SK-N-SH (cell line): ENCODE measurements around the gene FRRS1L. TPM values are rescaled to one million over a fixed set of nuclear protein-coding genes. Genes with fewer than 3 reads are reported as not detected.

Experiments
- CTCF ChIA-PET: fragments of 300-600, 350-600 bp; formaldehyde crosslinking; extraction: SDS; loops from one replicate; lab custom pipeline; 2021; lab: Yijun Ruan, JAX
- POLR2A ChIA-PET: fragments of 350-600 bp; sonication (Branson Sonifier 250); formaldehyde crosslinking; extraction: SDS; loops from one replicate; lab custom pipeline; 2020; ENCODE audit warnings: antibody characterized with exemption, inconsistent platforms; lab: Yijun Ruan, JAX
- DNase-seq: peaks from one replicate; pipeline ENCODE4 v3.0.0; 2012
- H2AFZ ChIP-seq: fragments of 200-600 bp; sonication (generic); 2 replicates; pipeline ENCODE4 v1.8.1; 2016; ENCODE audit warnings: antibody characterized with exemption, mild to moderate bottlenecking, low read depth
- H3F3A ChIP-seq: fragments of 200-600 bp; sonication (generic); replicated peaks from 2 replicates; pipeline ENCODE3; 2016; ENCODE audit warnings: antibody characterized with exemption, mild to moderate bottlenecking; ENCODE audit not compliant: insufficient read depth
- H3K27ac ChIP-seq, 2 experiments: fragments of 200-500 bp in 1 of 2; fragments of 200-600 bp in 1 of 2; sonication (Bioruptor generic) in 1 of 2; sonication (generic), shearing (Covaris generic) in 1 of 2; 2 replicates each; pipeline versions ENCODE4 v1.5.1 to v1.6.1; 2014 to 2016; ENCODE audit warnings: low read depth in 2 of 2, inconsistent platforms in 1 of 2, low read length in 1 of 2, mild to moderate bottlenecking in 1 of 2, mixed read lengths in 1 of 2
- H3K27me3 ChIP-seq: fragments of 200-600 bp; sonication (generic), shearing (Covaris generic); 2 replicates; pipeline ENCODE4 v1.6.1; 2016; ENCODE audit warnings: mixed run types; ENCODE audit not compliant: insufficient read depth
- H3K36me3 ChIP-seq, 2 experiments: fragments of 200-500 bp in 1 of 2; fragments of 200-600 bp in 1 of 2; sonication (Bioruptor generic) in 1 of 2; sonication (generic) in 1 of 2; replicated peaks in 1 of 2; 2 replicates each; pipeline versions ENCODE3 to v1.5.1; 2014 to 2016; ENCODE audit warnings: low read length in 1 of 2, mild to moderate bottlenecking in 1 of 2; ENCODE audit not compliant: insufficient read depth in 2 of 2, control insufficient read depth in 1 of 2
- H3K4me1 ChIP-seq, 2 experiments: fragments of 200-500 bp in 1 of 2; fragments of 200-600 bp in 1 of 2; sonication (Bioruptor generic) in 1 of 2; sonication (generic), shearing (Covaris generic) in 1 of 2; 2 replicates each; pipeline versions ENCODE4 v1.5.1 to v1.6.1; 2014 to 2016; ENCODE audit warnings: low read depth in 1 of 2, low read length in 1 of 2, mixed run types in 1 of 2; ENCODE audit not compliant: insufficient read depth in 2 of 2, control insufficient read depth in 1 of 2
- H3K4me2 ChIP-seq: fragments of 200-600 bp; sonication (generic), shearing (Covaris generic); 2 replicates; pipeline ENCODE4 v1.6.1; 2017; ENCODE audit warnings: mixed run types
- H3K4me3 ChIP-seq, 2 experiments: fragments of 200-500 bp in 1 of 2; fragments of 200-600 bp in 1 of 2; sonication (Bioruptor generic) in 1 of 2; sonication (generic), shearing (Covaris generic) in 1 of 2; 2 replicates each; pipeline versions ENCODE4 v1.5.1 to v1.8.1; 2014 to 2016; ENCODE audit warnings: low read depth in 2 of 2, inconsistent platforms in 1 of 2, low read length in 1 of 2, mild to moderate bottlenecking in 1 of 2, mixed read lengths in 1 of 2, moderate library complexity in 1 of 2
- H3K79me2 ChIP-seq: fragments of 200-600 bp; sonication (generic); 2 replicates; pipeline ENCODE4 v1.8.1; 2017; ENCODE audit warnings: mild to moderate bottlenecking; ENCODE audit not compliant: insufficient read depth
- H3K9ac ChIP-seq: fragments of 200-600 bp; sonication (generic); 2 replicates; pipeline ENCODE4 v1.6.1; 2017; ENCODE audit warnings: mixed run types
- H3K9me2 ChIP-seq: fragments of 200-600 bp; sonication (generic); 2 replicates; pipeline ENCODE4 v1.6.1; 2017; ENCODE audit warnings: mixed run types
- H3K9me3 ChIP-seq: fragments of 200-600 bp; sonication (generic); 2 replicates; pipeline ENCODE4 v1.6.1; 2017; ENCODE audit warnings: mixed run types, mild to moderate bottlenecking, moderate library complexity
- H4K20me1 ChIP-seq: fragments of 200-600 bp; sonication (generic); 2 replicates; pipeline ENCODE4 v1.6.1; 2017; ENCODE audit warnings: mild to moderate bottlenecking, mixed run types; ENCODE audit not compliant: insufficient read depth
- EZH2phosphoT487 ChIP-seq: fragments of 200-600 bp; sonication (generic); IDR thresholded peaks from 2 replicates; pipeline ENCODE4 v1.6.1; 2017; ENCODE audit warnings: low read depth, mixed run types, mild to moderate bottlenecking, antibody characterized with exemption, moderate library complexity, borderline replicate concordance
- FOXJ3 ChIP-seq: sonication (generic); formaldehyde crosslinking; IDR thresholded peaks from 2 replicates; pipeline ENCODE4 v1.5.1; 2020; ENCODE audit warnings: mild to moderate bottlenecking, missing genetic modification reagents
- GATA2 ChIP-seq: sonication (generic); formaldehyde crosslinking; IDR thresholded peaks from 2 replicates; pipeline ENCODE4 v1.5.0; 2020; ENCODE audit warnings: mild to moderate bottlenecking, missing genetic modification reagents
- IRF3 ChIP-seq: fragments of 150-350 bp; IDR thresholded peaks from 2 replicates; pipeline ENCODE4 v1.6.1; 2016; ENCODE audit warnings: mild to moderate bottlenecking, low read depth, low read length
- MEF2A ChIP-seq: IDR thresholded peaks from 2 replicates; pipeline ENCODE4 v1.4.0; 2012; ENCODE audit warnings: low read depth, borderline replicate concordance
- MXI1 ChIP-seq: IDR thresholded peaks from 2 replicates; pipeline ENCODE4 v1.6.1; 2012; ENCODE audit warnings: mild to moderate bottlenecking, low read depth, low read length, improper control_type of control experiment
- PBX3 ChIP-seq: IDR thresholded peaks from 2 replicates; pipeline ENCODE4; 2012
- POLR2AphosphoS5 ChIP-seq: IDR thresholded peaks from 2 replicates; pipeline ENCODE4 v1.6.1; 2012; ENCODE audit warnings: low read depth, low read length
- REST ChIP-seq: IDR thresholded peaks from 2 replicates; pipeline ENCODE4 v1.6.1; 2012; ENCODE audit warnings: mild to moderate bottlenecking, low read depth, low read length, moderate library complexity
- SMC3 ChIP-seq: IDR thresholded peaks from 2 replicates; pipeline ENCODE4 v1.6.1; 2012; ENCODE audit warnings: low read depth, low read length, improper control_type of control experiment
- YY1 ChIP-seq: IDR thresholded peaks from 2 replicates; pipeline ENCODE4 v1.4.0; 2012; ENCODE audit warnings: low read depth, mild to moderate bottlenecking
- WGBS: methylation state at CpG from one replicate; pipeline ENCODE4 v1.1.6; 2017; ENCODE audit warnings: low lambda C conversion rate; 5-methylcytosine and 5-hydroxymethylcytosine counted together
- polyA plus RNA-seq, 3 experiments: library from polyadenylated mRNA; depleted of rRNA; stranded (reverse); fragments of >200 nt; gene quantifications; 2 replicates each; pipeline ENCODE4 v1.2.3, GENCODE V29; 2012

Gene FRRS1L
- polyA plus RNA-seq, 1 of the 3 experiments (the other 2 are of a cell fraction) = 3.7 TPM

- peaks cover 3 to 5% of the 10 kb centered on the region in 2 experiments; a peak in 3 of 4 replicates for H3K4me1 ChIP-seq
- no peak overlapping the region for H3K4me3 ChIP-seq
- ChIA-PET POLR2A (no interaction called here), CTCF (no interaction called here)
- TF ChIP-seq MEF2A = no peak
- no peak for TF ChIP-seq GATA2 (CRISPR knock-in tag)
- TF ChIP-seq MXI1 = no peak
- no peak for TF ChIP-seq YY1
- no peak for TF ChIP-seq IRF3
- no peak for TF ChIP-seq PBX3
- TF ChIP-seq REST = no peak
- TF ChIP-seq FOXJ3 (CRISPR knock-in tag) = no peak
- H2AFZ ChIP-seq = no peak overlapping the region
- H3K36me3 ChIP-seq = no peaks in the 10 kb centered on the region
- no peak overlapping the region for H3K4me2 ChIP-seq
- H4K20me1 ChIP-seq = peaks cover under 1% of the 10 kb centered on the region; the same call in 1 of the 2 replicates
- peaks cover 10% of the 10 kb centered on the region; the same call in 1 of the 2 replicates for H3K79me2 ChIP-seq
- no peaks in the 10 kb centered on the region for H3F3A ChIP-seq
- H3K9me3 ChIP-seq = no peaks in the 10 kb centered on the region
- DNase-seq = no peak
- 53% methylated on average over 2 of the region's 2 CpGs for WGBS
- H3K9me2 ChIP-seq = no peaks in the 10 kb centered on the region
- no peaks in the 10 kb centered on the region for H3K27me3 ChIP-seq
- H3K27ac ChIP-seq = no peak overlapping the region
- no peak overlapping the region for H3K9ac ChIP-seq
Observed at GRCh38 chr9:109124121-109124520, 42.9 kb downstream of the FRRS1L start.

- no peak overlapping the region for H3K9ac ChIP-seq
- DNase-seq = no peak
- POLR2A ChIA-PET = no interaction called here
- no peaks in the 10 kb centered on the region for H3K27me3 ChIP-seq
- no peak for TF ChIP-seq FOXJ3 (CRISPR knock-in tag)
- TF ChIP-seq POLR2AphosphoS5 = no peak
- no peak for TF ChIP-seq EZH2phosphoT487
- TF ChIP-seq SMC3 = no peak
- peaks cover 5 to 9% of the 10 kb centered on the region in 2 experiments; a peak in 3 of 4 replicates for H3K4me1 ChIP-seq
- 86% methylated on average over 12 of the region's 12 CpGs for WGBS
- H2AFZ ChIP-seq = no peak overlapping the region
- H3K27ac ChIP-seq = no peak overlapping the region
- CTCF ChIA-PET = interaction anchor here (0.6 to 1.0 kb wide), 2 partner anchors 11 to 192 kb away, joined by 3 read pairs; no protein-coding TSS in a partner anchor
- peaks cover 12% of the 10 kb centered on the region for H4K20me1 ChIP-seq
- no peak overlapping the region for H3K4me2 ChIP-seq
- H3F3A ChIP-seq = no peaks in the 10 kb centered on the region
- H3K9me2 ChIP-seq = no peaks in the 10 kb centered on the region
- H3K79me2 ChIP-seq = peaks cover 21% of the 10 kb centered on the region
- H3K9me3 ChIP-seq = no peaks in the 10 kb centered on the region
- no peaks in the 10 kb centered on the region for H3K36me3 ChIP-seq
- H3K4me3 ChIP-seq = no peak overlapping the region
Observed at GRCh38 chr9:109122726-109123621, 44.1 kb downstream of the FRRS1L start.
